ENCODE data around the gene FPR3.
"Not testable (repeated sequence)": the region's sequence is repeated elsewhere in the genome, so short reads cannot be mapped to it uniquely, and the experiment has no call there.

Gene FPR3

DNA sequence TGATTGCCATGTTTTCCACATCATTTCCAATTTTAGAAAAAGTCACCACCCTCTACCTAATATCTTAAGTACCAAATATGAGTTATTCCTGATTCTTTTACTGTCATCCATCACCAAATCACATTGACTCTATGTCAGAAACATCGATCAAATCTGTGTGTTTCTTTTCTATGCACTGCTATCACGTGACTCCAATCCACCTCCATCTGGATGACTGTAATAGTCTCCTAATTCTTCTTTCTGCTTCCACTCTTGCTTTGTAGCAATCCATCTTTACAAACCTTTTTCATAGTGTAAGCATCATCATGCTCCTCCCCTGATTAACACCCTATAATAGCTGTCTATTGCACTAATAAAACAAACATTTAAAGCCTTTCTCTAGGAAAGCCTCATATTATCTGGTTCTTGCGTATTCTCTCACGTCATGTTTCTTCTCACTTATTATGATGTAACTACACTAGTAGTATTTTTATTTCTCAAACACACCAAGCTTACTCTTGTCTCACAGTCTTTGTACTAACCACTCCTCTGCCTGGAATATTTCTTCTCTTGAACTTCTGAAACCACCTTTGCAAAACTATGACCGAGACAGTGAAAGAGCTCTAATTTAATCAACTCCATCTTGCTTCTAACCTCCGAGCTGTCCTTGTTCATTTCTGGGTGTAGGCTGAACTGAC, 10.7 kb upstream of the FPR3 start:
- DNase-seq: no peak

DNA sequence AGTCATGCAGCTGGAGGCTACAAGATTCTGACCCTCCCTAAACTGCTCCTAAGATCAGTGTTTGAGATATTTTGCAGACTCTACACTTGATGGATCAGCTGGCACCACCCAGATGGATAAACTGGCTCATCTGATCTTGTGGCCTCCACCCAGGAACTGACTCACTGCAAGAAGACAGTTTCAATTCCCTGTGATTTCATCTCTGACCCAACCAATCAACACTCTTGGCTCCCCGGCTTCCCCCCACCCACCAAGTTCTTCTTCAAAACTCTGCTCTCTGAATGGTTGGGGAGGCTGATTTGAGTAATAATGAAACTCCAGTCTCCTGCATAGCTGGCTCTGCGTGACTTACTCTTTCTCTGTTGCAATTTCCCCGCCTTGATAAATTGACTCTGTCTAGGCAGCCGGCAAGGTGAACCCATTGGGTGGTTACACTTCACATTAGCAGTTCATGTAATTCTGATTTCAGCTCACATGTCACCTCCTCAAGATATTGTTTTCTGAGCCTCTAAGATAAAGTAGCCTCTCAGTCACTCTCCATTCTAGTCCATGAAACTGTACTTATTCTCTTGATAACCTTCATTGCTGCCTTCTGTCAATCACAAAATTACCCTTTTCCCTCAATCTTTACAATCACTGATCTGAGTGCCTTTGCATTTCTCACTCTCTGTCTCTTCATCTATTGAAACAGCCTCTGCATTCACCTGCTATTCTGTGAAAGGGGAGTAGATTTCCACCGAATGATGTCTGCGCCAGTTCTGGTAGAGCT, 9.9 kb upstream of the FPR3 start:
- no peak for DNase-seq

DNA sequence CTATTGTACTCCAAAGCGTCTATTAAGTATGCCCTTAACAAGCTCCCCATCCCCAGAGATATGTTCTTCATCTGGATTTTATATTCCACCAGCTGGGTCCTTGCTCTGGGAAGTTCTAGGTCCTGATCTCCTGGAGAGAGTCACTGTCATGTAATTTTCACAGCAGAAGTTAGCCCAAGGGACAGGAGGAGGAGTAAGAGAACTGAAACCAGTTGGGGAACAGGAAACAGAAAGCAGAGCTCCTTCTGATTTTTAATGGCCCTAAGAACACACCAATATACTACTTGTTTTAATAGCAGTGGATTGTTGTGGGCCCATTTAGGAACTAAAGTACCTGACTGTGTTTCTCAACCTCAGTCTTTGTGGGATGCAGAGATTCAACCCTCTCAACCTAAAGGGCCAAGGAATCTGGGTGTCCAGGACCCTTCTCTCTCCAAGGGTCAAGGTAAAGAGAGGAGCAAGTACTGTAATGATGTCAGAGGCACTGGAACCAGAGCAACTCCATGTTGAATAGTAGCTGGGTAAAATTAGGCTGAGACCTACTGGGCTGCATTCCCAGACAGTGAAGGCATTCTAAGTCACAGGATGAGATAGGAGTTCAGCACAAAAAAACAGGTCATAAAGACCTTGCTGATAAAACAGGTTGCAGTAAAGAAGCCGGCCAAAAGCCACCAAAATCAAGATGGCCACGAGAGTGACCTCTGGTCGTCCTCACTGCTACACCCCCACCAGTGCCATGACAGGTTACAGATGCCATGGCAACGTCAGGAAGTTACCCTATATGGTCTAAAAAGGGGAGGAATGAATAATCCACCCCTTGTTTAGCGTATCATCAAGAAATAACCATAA, 8.1 kb upstream of the FPR3 start:
- no peak for DNase-seq

DNA sequence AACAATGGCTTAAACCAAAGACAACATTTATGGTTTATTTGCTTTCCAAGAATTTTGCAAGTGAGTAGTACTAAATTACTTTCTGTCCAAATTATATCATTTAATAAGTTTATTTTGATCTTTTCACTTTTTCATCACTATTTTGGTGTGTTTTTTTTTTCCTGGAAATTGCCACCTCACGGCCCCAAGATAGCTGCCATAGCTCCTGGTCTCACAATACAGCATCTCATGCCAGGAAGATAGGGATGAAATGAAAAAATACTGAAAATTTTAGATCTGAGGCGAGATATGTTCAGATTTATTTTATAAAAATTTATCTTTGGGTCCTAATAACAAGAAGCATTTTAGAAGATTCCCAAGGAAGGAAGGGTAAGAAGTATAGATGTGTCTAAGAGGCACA, 6.9 kb upstream of the FPR3 start:
- no peak for DNase-seq

DNA sequence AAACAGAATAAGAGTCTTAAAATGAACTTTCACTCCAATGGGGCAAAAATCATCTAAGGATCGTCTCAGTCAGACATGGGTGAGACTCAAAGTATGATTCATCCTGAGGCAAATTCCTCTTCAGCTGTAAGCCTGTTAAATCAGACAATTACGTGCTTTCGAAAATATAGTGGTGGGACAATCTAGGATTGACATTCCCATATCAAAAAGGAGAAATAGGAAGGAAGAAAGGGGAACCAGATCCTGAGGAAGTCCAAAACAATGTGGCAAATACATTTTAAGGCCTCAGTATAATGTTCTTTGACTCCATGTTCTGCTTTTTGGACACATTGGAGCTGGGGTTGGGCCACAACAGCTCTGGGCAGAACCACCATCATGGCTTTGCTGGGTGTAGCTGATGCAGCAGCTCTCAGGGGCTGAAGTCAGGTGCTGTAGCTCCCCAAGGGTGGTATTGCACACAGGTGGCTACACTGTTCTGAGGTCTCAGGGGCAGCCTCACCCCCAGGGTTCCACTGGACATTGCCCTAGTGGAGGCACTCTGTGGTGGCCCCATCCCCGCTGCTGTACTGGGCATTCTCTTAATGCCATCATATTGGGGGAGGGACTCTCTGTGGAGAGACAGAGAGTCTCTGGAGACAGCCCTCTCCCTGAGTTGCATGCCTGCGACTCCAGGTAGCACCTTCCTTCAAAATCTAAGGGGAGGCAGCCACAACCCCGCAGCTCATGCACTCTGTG, 5.7 kb upstream of the FPR3 start:
- no peak for DNase-seq

DNA sequence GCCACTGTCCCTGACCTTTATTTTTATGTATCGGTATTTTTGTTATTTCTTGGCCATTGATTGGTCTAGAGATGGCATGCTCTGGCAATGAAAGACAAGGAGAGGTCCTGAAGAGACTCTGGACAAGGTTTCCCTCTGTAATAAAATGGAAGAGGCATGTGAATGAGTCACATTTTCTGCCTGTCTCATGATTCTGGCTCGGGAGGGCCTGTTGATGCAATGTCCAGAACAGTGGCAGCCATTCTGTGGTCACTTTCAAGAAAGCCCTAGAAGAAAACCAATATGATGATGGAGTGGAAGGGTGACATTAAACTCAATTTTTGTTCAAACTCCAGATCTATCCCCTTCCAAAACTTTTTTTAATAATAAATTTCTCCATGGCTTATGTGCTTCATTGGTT, 2.0 kb upstream of the FPR3 start:
- DNase-seq: no peak

DNA sequence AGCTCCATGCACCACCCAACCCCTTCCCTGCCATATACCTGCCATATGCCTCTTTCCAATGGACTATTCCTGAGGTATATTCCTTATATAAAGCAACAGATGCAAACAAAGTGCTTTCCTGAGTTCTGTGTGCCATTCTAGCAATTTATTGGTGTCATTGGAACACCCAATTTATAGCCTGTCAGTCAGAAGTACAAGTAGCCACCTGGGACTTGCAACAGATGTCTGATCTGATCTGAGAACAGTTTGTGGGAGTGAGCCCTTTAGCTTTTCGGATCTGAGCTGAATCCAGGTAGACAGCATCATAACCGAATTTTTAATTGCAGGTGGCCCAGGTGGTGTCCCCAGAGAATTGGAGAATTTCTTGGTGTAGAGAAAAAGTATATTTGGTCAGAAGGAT, 963 bp upstream of the FPR3 start:
- no peak for DNase-seq

DNA sequence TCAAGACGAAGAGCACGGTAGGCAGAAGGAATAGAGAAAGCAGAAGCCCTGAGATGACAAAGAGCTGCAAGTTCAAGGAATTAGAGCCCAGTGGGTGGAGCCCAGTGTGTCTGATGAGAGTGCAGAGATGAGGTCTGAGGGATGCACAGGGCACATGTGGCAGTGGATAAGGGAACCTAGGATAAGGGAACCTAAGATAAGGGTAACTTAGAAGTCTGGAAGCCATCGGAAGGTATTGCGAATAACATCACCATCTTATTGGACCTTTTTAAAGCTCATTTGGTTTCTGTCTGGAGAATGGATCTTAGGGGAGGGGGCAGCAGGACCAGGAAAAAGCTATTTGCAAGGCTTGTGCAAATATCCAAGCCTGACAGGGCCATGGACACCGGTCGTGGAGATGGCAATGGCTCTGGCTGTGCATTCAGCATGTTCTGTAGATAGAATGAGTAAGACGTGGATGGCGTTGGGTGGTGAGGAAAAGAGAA, 1.3 kb downstream of the FPR3 start:
- DNase-seq: no peak

DNA sequence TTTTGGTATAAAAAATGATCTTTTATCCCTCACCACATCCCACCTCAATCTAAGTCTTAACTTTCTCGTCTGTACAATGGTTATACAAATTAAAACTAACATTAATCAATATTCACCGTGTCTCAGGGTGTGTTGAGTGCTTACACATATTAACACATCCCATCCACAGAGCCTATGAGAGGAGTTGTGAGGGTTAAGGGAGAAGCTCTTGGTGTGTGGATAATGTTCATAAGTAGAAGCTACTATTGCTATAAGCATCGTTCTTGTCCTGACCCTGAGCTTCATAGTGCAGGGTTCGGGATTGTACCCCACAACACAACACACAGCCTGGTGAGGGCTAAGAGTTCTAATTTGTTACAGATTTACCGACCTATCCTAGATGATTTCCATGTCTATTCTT, 2.5 kb downstream of the FPR3 start:
- no peak for DNase-seq

DNA sequence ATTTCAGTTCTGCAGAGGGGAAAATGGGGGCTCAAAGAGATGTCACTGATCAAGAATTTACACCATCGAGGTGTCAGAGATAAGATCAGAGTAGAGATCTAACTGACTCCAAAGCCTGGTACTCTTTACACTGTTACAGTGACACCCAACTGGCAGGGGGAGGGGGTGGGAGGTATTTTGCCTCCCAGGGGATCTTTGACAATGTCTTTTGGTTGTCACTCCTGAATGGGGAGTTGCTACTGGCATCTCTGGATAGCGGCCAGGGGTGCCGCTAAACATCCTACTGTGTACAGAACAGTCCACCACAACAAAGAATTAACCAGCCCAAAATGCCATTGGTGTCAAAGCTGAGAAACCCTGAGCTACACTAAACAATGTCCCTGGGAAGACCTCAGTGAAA, 3.1 kb downstream of the FPR3 start:
- DNase-seq: no peak

DNA sequence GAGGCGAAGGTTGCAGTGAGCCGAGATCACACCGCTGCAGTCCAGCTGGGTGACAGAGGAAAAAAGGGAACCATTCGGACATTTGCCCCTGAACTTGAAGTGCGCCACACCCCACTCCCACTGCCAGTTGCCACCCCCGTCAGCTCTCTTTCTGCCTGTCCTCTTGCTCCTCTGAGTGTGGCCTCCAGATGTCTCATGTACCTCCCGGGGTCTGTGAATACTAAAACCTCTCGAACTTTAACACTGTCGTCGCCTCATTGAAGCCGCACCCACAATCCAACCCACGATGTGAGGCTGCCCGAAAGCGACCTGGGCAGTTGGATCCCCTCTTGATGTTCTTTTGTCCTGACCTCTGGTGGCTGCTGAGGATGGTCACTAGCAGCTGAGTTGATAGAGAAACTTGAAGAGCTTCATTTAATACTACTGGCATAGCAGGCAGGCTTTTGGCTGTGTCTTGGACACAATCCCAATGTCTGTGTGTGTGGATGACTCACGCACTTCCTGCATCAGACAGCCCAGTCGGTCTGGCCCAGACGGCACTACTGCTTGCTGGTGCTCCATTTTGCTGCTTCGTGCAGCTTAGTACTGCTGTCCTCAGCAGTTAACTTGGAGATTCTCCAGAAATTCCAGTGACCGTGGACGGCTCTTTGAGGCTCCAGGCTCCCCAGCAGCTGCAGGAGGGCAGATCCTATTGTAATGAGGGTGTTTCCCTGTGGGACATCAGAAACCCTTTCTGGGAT, 4.2 kb downstream of the FPR3 start:
- no peak for DNase-seq

DNA sequence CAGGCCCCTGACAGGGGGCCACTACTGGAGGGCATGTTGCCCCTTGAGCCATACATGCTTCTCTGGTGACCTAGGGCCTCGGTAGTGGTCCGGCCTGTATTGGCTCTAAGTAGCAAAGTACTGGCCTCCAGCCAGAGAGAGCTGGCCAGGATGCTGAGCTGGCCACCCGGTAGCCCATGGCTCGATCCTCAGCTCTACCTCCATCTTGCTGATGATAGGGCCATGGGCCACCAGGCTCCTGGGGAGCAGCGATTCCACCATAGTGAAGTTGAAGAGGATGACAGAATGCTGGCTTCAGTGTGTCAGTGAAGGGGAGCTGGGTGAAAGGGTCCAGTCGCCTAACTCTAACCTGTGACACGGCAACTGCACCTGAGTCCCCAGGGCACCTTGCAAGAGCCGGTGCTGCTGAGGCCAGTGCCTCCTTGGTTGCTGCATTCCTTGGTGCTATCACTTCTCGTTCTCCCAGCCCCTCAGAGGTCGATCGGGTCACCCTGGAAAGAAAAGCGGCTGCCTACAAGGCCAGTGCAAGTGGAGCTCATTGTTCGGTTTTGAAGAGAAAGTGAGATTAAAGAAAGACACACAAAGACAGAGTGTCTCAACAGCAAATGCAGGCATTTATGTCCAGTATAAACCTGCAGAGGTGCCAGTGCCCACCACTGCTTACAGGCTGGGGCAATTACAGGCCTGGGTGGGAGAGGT, 5.0 kb downstream of the FPR3 start:
- DNase-seq: no peak

DNA sequence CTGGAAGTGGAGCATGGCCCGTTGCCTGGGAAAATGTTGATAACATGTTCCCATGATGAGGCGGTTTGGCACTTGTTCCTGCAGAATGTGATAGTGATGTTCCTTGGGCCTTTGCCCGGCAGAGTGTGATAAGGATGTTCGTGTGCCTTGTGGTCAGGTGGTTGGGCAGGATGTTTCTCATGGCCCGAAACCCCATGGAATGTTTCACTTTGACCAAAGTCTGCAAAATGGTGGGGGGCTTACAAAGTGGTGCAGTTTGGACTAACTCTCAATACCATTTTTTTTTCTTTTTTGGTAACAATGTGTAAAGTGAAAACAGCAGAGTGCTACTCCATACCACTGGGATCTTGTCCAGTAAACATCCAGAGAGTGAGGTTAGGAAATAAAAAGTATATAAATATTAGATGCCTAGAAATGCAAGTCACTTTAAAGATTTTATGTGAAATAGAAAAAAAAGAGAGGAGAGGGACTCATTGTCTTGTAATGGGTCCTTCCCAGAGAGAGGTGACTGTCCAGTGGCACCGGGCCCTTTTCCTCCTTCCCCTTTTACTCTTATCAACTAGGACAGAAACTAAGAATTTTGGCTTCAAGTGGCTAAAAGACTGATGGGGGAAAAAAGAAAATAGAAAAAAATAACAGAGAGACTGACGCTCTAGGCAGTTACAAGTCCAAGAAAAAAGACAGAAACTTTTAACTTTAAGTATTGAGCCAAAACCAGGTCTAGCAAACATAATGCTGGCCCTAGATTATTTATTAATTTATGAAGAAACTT, 5.7 kb downstream of the FPR3 start:
- no peak for DNase-seq

DNA sequence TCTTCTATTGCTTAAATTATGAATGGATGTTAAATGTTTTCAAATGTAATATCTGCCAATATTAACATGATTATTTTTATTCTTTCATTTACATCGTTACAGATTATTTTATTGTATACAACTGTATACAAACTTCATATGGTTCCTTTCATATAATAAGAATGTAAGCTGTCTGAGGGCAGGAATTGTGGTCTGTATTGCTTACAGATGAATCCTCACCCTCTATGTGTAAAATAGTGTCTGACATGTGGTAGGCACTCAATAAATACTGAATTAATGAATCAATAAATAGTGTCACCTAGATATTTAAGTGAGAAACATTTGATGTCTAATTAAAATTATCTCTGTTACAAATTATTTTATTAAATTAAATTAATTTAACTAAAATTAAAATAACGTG, 7.8 kb downstream of the FPR3 start:
- no peak for DNase-seq

DNA sequence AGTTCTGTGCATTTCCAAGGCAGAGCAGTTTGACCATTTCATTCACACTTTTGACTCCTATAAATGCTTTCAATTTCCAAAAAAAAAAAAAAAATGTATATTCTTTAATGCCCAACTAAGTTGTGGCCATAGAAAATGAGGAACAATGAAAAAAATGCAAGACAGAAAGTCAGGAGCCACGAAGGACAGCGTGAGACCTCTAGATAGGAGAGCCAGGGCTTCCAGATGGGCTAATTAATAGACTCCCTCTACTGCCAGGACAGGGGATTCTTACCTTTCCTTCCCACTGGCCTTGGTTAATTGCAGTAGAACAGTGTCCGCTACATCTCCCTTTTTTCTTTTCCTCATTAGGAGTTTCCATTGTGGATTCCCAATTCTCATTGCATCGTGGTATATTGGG, 8.6 kb downstream of the FPR3 start:
- DNase-seq: no peak

DNA sequence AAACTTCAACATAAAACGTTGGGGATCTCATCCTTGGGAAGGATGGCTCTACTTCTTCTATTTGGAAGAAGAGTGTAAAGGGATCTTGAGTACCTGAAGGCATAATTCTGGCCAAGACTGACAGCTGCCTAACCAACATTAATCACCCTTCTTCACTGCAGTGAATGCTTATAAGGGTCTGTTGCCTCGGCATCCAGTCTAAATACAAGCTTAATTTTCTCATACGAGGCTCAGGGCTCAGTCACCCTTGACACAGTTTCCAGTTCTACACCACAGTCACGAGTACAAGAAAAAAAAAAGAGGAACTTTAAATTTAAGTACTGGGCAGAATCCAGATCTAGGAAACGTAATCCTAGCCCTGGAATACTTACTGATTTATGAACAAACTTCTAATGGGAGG, 9.0 kb downstream of the FPR3 start:
- no peak for DNase-seq

DNA sequence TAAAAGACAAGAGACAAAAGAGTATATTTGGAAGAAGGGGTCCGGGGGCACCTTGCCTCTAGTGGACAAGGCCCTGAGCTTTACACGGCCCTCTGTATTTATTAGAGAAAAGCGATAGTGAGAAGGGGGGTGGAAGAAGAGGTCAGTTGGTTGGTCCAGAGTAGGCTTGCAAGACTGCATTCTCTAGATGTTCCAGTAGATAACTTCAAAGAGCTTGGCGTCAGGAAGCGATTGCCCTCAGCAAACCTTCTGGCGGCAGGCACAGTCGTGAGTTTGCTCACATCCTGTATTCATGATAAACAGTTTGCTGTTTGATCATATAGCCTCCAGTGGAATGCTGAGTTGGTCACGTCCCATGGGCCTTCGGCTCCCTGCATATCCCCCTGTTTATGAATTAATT, 9.8 kb downstream of the FPR3 start:
- not testable (repeated sequence) for DNase-seq

DNA sequence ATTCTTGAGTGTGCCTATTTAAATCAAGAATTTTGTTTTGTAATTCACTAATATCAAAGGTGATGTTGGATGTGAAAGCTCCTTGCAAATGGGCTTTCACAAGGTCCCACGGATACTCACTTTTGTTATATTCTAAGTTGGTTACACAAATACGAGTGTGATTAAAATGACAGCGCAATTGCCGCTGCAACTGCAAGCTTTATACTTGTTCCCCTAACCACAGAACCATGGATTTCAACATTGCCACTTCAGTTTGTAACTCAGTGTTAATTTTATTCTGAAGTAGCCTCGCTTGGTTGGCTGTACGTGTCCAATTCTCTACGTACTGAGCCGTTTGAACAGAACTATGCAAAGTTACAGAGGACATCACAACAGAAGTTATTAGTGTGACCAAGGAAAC, 10.4 kb downstream of the FPR3 start:
- not testable (repeated sequence) for DNase-seq

DNA sequence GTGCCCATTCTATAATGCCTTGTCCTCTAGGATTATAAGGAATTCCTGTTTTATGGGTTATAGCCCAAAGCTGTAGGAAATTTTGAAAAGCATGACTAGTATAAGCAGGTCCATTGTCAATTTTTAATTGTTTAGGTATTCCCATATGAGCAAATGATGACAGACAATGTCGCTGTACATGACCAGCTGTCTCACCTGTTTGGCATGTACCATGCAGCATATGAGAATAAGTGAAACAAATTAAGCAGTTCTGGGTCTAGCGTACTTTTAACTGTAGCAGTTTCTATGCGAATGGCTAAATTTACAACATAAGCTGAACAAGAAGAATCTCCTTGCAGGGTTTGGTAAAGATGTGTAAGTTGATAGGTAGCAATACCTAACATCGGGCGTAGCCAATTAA, 11.6 kb downstream of the FPR3 start:
- DNase-seq: not testable (repeated sequence)

DNA sequence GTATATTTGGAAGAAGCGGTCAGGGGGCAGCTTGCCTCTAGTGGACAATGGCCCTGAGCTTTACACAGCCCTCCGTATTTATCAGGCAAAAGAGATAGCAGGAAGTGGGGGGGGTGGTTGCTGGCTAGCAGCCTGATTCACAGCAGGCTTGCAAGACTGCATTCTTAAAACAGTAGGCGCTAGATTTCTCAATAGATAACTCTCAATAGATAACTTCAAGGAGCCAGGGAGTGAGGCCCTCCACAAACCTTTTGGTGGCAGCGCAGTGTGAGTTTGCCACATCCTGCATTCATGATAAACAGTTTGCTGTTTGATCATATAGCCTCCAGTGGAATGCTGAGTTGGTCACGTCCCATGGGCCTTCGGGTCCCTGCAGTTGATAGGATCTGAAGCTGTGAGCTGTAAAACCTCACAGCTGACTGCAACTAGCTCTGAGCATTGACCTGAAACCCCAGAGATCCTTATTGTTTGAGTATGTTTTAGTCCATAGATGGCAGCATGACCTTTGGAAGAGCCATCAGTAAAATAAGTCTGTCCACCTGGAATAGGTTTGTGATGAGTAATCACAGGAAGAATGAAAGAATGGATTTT, 12.2 kb downstream of the FPR3 start:
- no peak for DNase-seq
